BLaER1 treated with 17β-estradiol and CSF1 and Interleukin-3, amounts not matched to agents 10 nM and 100 nM (cell line): ENCODE measurements around the gene S100A10.
A peak's percentile ranks its signal among the peaks of the same experiment; 100 is the strongest.

Experiments
- H3K27ac ChIP-seq, 11 experiments: shearing (Covaris generic); formaldehyde crosslinking; 2 replicates each; pipeline ENCODE4 v1.8.1; 2022
- H3K27me3 ChIP-seq, 11 experiments: shearing (Covaris generic); formaldehyde crosslinking; 2 replicates each; pipeline ENCODE4 v1.8.1; 2022
- H3K36me3 ChIP-seq, 11 experiments: shearing (Covaris generic); formaldehyde crosslinking; 2 replicates each; pipeline ENCODE4 v1.8.1; 2022
- H3K4me1 ChIP-seq, 10 experiments: shearing (Covaris generic); formaldehyde crosslinking; 2 replicates each; pipeline ENCODE4 v1.8.1; 2022
- H3K4me2 ChIP-seq, 11 experiments: shearing (Covaris generic); formaldehyde crosslinking; 2 replicates each; pipeline ENCODE4 v1.8.1; 2022
- H3K4me3 ChIP-seq, 10 experiments: shearing (Covaris generic); formaldehyde crosslinking; 2 replicates each; pipeline ENCODE4 v1.8.1; 2022
- H3K9ac ChIP-seq, 11 experiments: shearing (Covaris generic); formaldehyde crosslinking; 2 replicates each; pipeline ENCODE4 v1.8.1; 2022
- H3K9me3 ChIP-seq, 11 experiments: shearing (Covaris generic); formaldehyde crosslinking; replicated peaks in 1 of 11; 2 replicates each; pipeline ENCODE4 v1.8.1; 2022
- H4K20me1 ChIP-seq, 11 experiments: shearing (Covaris generic); formaldehyde crosslinking; 2 replicates each; pipeline ENCODE4 v1.8.1; 2022
- Cebpa-rat ChIP-seq, 11 experiments: shearing (Covaris generic); IDR thresholded peaks; 2 replicates each; pipeline ENCODE4 v1.8.1; 2022

Gene S100A10

DNA sequence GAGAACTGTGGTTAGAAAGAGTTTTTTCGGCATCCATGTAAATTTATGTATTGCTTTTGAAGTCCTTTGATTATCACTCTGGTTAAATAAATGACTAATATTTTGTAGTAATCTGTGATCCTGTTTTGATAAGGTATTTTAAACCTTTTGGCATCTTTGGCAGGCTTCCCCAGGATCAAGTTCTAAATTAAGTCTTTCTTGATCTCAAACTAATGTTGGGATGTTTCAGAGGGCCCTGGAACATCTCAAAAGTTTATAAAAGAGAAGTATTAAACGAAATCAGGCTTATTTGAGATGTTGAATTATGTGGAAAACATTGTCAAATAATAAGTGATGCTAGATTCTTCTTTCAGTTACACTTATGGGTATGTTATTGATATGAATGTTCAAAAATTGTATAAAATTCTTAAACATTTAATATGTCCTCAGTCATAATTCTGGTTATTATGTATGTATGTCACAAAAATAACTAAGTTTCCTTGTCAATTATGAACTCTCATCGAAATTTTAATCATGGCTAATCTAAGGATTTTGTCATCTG is 36.6 kb downstream of the S100A10 start:
- H3K9ac ChIP-seq, result no peak overlapping the region
- no peak for TF ChIP-seq Cebpa-rat (IDR thresholded peaks at IDR 0.05)
- H3K27ac ChIP-seq, result no peak overlapping the region
- no peaks in the 10 kb centered on the region for H3K9me3 ChIP-seq
- H3K4me1 ChIP-seq, result 0 out of 20 replicates have a peak, but pooled peaks cover 0 to 9% (median 0%) of the 10 kb centered on the region in 10 experiments
- no peaks in the 10 kb centered on the region for H3K27me3 ChIP-seq
- no peak overlapping the region for H3K4me3 ChIP-seq
- H4K20me1 ChIP-seq, result no peaks in the 10 kb centered on the region
- H3K4me2 ChIP-seq, result no peak overlapping the region
- H3K36me3 ChIP-seq, result no peaks in the 10 kb centered on the region

DNA sequence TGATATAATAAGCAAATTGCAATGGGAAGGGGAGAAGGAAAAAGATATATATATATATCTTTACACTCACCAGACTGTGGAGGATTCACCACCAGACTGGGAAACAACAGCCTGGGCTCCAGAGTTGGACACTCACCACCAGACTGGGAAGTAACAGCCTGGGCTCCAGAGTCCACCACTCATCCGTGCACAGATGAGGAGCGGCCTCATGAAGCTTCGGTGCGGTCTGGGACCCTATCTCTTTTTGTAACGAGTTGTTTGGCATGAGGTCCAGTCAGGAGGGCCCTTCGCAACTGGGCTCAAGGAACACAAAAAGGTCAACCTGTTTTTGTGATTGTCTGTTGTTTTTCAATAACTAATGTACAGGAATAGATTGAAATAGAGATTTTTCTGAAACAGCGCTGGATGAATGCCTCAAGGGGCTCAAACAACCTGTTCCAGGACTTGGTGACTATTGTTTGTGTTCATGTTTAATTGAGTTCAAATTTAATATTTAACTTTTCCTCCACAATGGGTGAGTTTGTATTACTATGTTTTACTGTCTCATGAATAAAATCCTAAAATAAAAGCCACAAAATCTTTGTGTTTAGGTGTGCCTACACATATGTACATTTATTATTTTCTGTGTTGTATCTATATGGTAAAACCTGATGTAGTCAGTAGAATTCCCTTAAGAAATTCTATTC is 40.1 kb downstream of the S100A10 start:
- no peak overlapping the region for H3K9ac ChIP-seq
- no peaks in the 10 kb centered on the region for H3K27me3 ChIP-seq
- H4K20me1 ChIP-seq, result no peaks in the 10 kb centered on the region
- H3K4me3 ChIP-seq, result no peak overlapping the region
- no peak overlapping the region for H3K27ac ChIP-seq
- TF ChIP-seq Cebpa-rat (IDR thresholded peaks at IDR 0.05), result no peak
- no peaks in the 10 kb centered on the region for H3K36me3 ChIP-seq
- H3K4me1 ChIP-seq, result peaks cover 0 to 11% (median 7%) of the 10 kb centered on the region in 10 experiments; a peak in 9 of 20 replicates
- H3K9me3 ChIP-seq, result no peaks in the 10 kb centered on the region
- H3K4me2 ChIP-seq, result 0 out of 22 replicates have a peak overlapping the region, but pooled peaks of 1 of the 11 experiments have one; percentile 2

DNA sequence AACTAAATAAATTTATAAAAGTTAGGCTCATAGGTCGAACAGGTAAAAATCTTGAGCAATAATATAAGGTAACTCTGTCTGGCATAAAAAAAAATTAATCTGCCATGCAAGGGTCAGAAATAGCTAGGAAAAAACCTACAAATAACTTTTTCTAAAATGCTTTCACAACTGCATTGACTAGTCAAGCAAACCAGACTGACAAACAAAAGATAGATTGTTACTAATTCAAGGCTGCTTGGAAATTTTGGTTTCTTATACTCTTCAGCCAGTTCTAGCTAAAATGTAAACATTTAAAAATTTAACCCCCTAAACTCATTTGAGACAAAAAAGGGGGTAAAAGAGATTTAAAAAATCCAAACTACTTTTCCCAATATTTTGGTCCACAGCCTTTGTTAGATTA is 40.8 kb downstream of the S100A10 start:
- no peaks in the 10 kb centered on the region for H3K9me3 ChIP-seq
- no peaks in the 10 kb centered on the region for H4K20me1 ChIP-seq
- H3K9ac ChIP-seq, result no peak overlapping the region
- H3K4me1 ChIP-seq, result peaks cover 0 to 11% (median 7%) of the 10 kb centered on the region in 10 experiments; a peak in 9 of 20 replicates
- H3K4me3 ChIP-seq, result no peak overlapping the region
- TF ChIP-seq Cebpa-rat (IDR thresholded peaks at IDR 0.05), result no peak
- H3K27ac ChIP-seq, result no peak overlapping the region
- 0 out of 22 replicates have a peak overlapping the region, but pooled peaks of 1 of the 11 experiments have one; percentile 2 for H3K4me2 ChIP-seq
- no peaks in the 10 kb centered on the region for H3K36me3 ChIP-seq
- H3K27me3 ChIP-seq, result no peaks in the 10 kb centered on the region

DNA sequence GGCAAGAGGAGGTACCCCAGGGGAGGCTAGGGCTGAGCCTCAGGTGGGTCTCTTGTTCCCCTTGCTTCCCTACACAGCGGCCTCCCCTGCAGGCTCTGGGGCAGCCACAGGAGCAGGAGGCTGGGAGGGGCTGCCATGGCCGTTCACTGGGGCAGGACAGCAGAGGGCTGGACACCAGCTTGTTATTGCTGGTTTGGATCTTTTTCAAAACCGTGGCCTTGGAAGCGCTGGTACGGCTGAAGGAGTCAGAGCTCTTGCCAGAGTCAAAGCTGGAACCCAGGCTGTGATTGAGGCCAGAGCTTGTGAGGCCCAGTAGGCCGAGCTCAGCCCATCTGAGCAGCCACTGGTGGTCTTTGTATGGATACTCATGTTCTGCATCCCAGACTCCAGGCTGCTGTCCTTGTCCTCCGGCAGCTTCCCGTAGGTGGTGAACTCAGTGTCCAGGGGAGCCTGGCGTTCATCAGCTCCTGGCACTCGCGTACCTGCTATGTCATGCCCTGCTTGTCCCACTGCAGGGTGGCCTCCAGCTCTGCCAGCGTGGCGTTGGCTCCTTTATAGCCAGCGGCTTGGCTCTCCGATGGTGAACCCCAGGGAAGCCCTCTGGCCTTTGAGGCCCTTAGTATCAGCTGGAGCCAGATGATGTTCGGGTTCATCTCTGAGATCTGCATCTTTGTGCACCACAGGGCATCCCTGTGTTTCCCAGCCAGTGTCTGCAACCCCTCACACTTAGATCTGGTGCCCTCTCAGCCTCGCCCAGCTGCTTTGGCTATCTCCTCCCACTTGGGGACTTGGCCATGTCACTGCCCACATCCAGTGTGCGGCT is 44.1 kb downstream of the S100A10 start:
- Histone ChIP-seq H3K27ac (peak overlapping the region in 3 of 11 experiments; percentile 11 to 38 (median 22); a peak in 3 of 22 replicates), H3K27me3 (no peaks in the 10 kb centered on the region)
- no peak for TF ChIP-seq Cebpa-rat (IDR thresholded peaks at IDR 0.05)

GRCh38 chr1:151948506-151948905 is 45.2 kb downstream of the S100A10 start:
- H3K27me3 ChIP-seq, result no peaks in the 10 kb centered on the region
- H4K20me1 ChIP-seq, result no peaks in the 10 kb centered on the region
- H3K9me3 ChIP-seq, result no peaks in the 10 kb centered on the region
- no peak overlapping the region for H3K9ac ChIP-seq
- H3K4me2 ChIP-seq, result peak overlapping the region in 3 of 11 experiments; percentile 38 to 59 (median 50); a peak in 3 of 22 replicates
- no peaks in the 10 kb centered on the region for H3K36me3 ChIP-seq
- no peak overlapping the region for H3K4me3 ChIP-seq
- no peak for TF ChIP-seq Cebpa-rat (IDR thresholded peaks at IDR 0.05)
- peak overlapping the region in 1 of 11 experiments; percentile 22; a peak in 1 of 22 replicates for H3K27ac ChIP-seq
- H3K4me1 ChIP-seq, result peaks cover 0 to 48% (median 33%) of the 10 kb centered on the region in 10 experiments; a peak in 17 of 20 replicates

More for the DNA sequence above, 44.1 kb downstream of the S100A10 start:
- Histone ChIP-seq H3K4me1 (peaks cover 0 to 37% (median 30%) of the 10 kb centered on the region in 10 experiments; a peak in 17 of 20 replicates), H3K4me3 (no peak overlapping the region), H4K20me1 (no peaks in the 10 kb centered on the region), H3K4me2 (peak overlapping the region in 5 of 11 experiments; percentile 22 to 59 (median 38); a peak in 9 of 22 replicates), H3K9ac (no peak overlapping the region), H3K36me3 (no peaks in the 10 kb centered on the region), H3K9me3 (no peaks in the 10 kb centered on the region)

- no peak for TF ChIP-seq Cebpa-rat (IDR thresholded peaks at IDR 0.05)
- Histone ChIP-seq H3K27me3 (no peaks in the 10 kb centered on the region), H3K9me3 (no peaks in the 10 kb centered on the region), H4K20me1 (no peaks in the 10 kb centered on the region), H3K4me2 (peak overlapping the region in 5 of 11 experiments; percentile 69 to 81 (median 76); a peak in 10 of 22 replicates), H3K4me3 (no peak overlapping the region), H3K36me3 (no peaks in the 10 kb centered on the region), H3K27ac (peak overlapping the region in 6 of 11 experiments; percentile 73 to 97 (median 84); a peak in 12 of 22 replicates), H3K4me1 (peaks cover 0 to 61% (median 32%) of the 10 kb centered on the region in 10 experiments; a peak in 17 of 20 replicates), H3K9ac (no peak overlapping the region)
These were observed 46.5 kb downstream of the S100A10 start for GRCh38 chr1:151947140-151947539.

GRCh38 chr1:151945725-151946722 is 47.6 kb downstream of the S100A10 start:
- no peaks in the 10 kb centered on the region for H3K27me3 ChIP-seq
- H3K4me3 ChIP-seq, result peak overlapping the region in 3 of 10 experiments; percentile 9 to 22 (median 18); a peak in 3 of 20 replicates
- TF ChIP-seq Cebpa-rat (IDR thresholded peaks at IDR 0.05), result no peak
- H3K4me2 ChIP-seq, result peak overlapping the region; percentile 23 to 81 (median 69)
- H3K27ac ChIP-seq, result peak overlapping the region in 10 of 11 experiments; percentile 16 to 97 (median 82); a peak in 18 of 22 replicates
- H4K20me1 ChIP-seq, result no peaks in the 10 kb centered on the region
- H3K36me3 ChIP-seq, result no peaks in the 10 kb centered on the region
- peak overlapping the region in 8 of 11 experiments; percentile 5 to 79 (median 68); a peak in 13 of 22 replicates for H3K9ac ChIP-seq
- H3K9me3 ChIP-seq, result no peaks in the 10 kb centered on the region
- H3K4me1 ChIP-seq, result peaks cover 0 to 71% (median 32%) of the 10 kb centered on the region in 10 experiments; a peak in 17 of 20 replicates
